ENCODE results near the gene DNASE1.

The DNASE1 gene

DNA sequence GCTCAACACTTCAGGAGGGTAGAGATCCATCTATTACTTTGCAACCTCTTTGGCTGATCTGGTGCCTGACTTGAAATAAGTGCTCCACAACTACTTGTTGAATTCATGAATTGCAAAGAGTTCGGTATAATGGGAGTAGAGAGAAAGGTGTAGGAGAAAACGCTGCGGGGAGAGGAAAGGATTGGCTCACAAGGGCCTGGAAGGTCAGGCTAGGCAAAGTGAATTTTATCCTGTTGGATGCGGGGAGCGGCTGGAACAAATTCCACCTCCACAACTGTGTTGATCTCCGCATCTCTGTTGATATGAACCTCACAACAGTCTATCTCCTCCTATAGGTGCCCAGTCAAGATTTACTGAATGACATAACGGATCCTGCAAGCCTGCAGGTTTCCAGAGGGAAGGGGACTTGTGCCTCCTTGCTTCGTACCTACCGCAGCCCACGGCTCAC, 43.8 kb upstream of the DNASE1 start:
- DNase-seq (ENCODE audit: extremely low read depth, low read depth) = no peak
- TF ChIP-seq, protein P1, sequence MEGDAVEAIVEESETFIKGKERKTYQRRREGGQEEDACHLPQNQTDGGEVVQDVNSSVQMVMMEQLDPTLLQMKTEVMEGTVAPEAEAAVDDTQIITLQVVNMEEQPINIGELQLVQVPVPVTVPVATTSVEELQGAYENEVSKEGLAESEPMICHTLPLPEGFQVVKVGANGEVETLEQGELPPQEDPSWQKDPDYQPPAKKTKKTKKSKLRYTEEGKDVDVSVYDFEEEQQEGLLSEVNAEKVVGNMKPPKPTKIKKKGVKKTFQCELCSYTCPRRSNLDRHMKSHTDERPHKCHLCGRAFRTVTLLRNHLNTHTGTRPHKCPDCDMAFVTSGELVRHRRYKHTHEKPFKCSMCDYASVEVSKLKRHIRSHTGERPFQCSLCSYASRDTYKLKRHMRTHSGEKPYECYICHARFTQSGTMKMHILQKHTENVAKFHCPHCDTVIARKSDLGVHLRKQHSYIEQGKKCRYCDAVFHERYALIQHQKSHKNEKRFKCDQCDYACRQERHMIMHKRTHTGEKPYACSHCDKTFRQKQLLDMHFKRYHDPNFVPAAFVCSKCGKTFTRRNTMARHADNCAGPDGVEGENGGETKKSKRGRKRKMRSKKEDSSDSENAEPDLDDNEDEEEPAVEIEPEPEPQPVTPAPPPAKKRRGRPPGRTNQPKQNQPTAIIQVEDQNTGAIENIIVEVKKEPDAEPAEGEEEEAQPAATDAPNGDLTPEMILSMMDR (IDR thresholded peaks at IDR 0.05; ENCODE audit: low read depth, low read length, missing control alignments) = no peak
- peak overlapping the region; percentile 74 for H3K4me3 ChIP-seq (replicated peaks; ENCODE audit: low read depth, low read length)

DNA sequence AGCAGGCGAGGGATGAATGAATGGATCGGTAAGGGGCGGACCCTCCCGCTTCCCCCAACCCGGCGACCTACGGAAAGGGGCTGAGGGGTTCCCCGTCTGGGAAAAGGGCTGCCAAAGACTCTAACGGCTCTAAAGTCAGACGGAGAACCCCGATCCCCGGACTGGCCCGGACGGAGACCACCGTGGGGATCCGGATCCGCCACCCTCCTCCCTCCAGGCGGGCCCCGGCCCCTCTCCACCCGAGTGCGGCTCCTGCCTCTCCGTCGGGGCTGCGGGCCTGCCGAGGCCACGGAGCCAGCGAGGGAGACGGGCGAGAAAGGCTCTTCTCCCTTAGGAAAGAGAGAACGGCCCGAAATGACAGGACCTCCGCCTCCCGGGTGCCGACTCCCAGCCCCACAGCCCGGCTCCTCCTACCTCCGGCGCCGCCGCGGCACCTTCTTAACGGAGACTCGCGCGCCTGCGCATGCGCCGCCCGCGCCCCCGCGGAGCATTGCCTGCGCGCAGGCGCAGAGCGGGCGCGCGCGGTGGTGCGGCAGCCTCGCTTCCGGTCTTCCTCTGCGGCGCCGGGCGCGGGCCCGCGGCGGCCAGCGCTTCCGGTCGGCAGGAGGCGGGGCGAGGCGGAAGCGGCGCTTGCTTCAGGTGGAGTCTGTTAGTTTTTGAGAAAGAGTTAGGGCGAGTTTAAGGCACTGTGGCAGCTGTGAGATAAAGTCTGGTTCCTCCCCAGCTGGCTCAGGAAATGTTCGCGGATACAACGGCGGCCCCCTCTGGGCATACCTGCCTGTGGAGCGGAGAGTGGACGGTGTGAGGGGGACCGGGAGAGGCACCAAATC, 43.1 kb upstream of the DNASE1 start, which contains the start of gene SLX4:
Gene SLX4 (minus strand): TSS at position 461 of the 830 bp plus-strand sequence. CDS start 2,642 bp downstream, outside the sequence.
- DNase-seq (ENCODE audit: extremely low read depth, low read depth) = peak; percentile 36
- peak within 1 kb of the TSS; percentile 74 for H3K4me3 ChIP-seq (replicated peaks; ENCODE audit: low read depth, low read length)
- TF ChIP-seq, protein P1 (IDR thresholded peaks at IDR 0.05; ENCODE audit: low read depth, low read length, missing control alignments) = no peak

DNA sequence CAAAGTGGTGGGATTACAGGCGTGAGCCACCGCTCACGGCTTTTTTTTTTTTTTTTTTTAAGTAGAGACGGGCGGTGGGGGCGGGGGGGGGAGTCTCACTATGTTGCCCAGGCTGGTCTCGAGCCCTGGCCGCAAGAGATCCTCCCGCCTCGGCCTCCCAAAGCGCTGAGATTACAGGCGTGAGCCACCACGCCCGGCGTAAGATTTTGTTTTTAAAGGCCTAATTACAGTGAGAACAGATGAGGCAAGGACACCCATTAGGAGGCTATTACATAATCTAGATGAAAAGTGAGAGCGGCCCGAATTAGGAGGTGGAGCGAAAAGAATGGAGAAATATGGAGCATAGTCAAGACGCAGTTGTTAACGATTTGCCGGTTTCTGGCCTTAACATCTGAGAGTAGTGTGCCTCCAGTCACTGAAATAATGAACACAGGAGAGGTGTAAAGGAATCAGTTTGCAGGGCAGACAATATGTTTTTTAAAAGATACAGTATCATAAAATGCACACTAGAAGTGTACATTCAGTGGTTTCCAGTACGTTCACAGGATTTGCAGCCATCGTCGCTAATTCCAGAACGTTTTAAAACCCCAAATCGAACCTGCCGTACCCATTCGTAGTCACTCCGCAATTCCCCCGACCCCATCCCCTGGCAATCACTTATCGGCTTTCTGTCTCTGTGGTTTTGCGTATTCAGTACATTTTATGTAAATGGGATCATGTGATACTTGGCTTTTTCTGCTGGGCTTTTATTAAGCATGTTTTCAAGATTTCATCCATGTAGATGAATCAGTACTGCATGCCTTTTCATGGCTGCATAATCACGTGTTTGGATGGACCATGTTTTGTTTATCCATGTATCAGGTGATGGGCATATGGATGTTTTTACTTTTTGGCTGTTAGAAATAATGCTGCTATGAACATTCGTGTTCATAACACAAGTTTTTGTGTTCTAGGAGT, 41.7 kb upstream of the DNASE1 start:
- TF ChIP-seq, protein P1 (IDR thresholded peaks at IDR 0.05; ENCODE audit: low read depth, low read length, missing control alignments) = no peak

DNA sequence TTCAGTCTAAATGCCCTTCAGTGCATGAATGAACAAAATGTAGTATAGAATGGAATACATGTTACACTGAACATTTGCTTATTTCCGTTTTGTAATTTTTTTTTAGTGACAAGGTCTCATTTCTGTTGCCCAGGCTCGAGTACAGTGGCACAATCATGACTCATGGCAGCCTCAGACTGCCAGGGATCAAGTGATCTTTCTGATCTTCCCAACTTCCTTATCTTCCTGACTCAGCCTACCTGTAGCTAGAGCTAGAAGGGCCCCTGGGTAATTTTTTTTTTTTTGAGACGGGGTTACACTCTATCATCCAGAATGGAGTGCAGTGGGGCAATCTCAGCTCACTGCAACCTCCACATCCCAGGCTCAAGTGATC, 35.7 kb upstream of the DNASE1 start:
- DNase-seq (ENCODE audit: extremely low read depth, low read depth) = no peak
- TF ChIP-seq, protein P1 (IDR thresholded peaks at IDR 0.05; ENCODE audit: low read depth, low read length, missing control alignments) = no peak
- no peak overlapping the region for H3K4me3 ChIP-seq (replicated peaks; ENCODE audit: low read depth, low read length)

More for the DNA sequence above, 41.7 kb upstream of the DNASE1 start:
- peak overlapping the region; percentile 74 for H3K4me3 ChIP-seq (replicated peaks; ENCODE audit: low read depth, low read length)
- no peak for DNase-seq (ENCODE audit: extremely low read depth, low read depth)

DNA sequence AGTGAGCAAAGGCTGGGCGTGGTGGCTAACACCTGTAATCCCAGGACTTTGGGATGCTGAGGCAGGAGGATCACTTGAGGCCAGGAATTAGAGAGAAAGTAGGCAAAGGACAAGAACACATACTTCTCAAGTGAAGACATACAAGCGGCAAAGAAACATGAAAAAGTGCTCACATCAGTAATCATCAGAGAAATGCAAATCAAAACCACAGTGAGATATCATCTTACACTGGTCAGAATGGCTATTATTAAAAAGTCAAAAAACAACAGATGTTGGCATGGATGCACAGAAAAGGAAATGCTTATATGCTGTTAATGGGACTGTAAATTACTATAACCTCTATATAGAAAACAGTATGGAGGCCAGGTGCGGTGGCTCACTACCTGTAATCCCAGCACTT, 30.8 kb upstream of the DNASE1 start:
- no peak overlapping the region for H3K4me3 ChIP-seq (replicated peaks; ENCODE audit: low read depth, low read length)
- TF ChIP-seq, protein P1 (IDR thresholded peaks at IDR 0.05; ENCODE audit: low read depth, low read length, missing control alignments) = no peak
- DNase-seq (ENCODE audit: extremely low read depth, low read depth) = no peak

DNA sequence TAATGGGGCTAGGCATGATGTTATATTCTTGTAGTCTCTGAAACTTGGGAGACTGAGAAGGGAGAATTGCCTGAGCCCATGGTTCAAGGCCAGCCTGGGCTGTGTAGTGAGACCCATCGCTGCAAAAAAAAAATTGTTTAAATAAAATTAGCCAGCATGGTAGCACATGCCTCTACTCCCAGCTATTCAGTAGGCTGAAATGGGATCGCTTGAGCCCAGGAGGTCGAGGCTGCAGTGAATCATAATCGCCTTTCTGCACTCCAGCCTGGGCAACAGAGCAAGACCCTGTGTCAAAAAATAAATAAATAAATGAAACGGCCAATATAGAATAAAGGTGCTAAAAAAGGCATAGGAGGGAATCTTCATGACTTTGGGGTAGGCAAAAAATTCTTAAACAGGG, 29.2 kb upstream of the DNASE1 start:
- TF ChIP-seq, protein P1 (IDR thresholded peaks at IDR 0.05; ENCODE audit: low read depth, low read length, missing control alignments) = no peak
- H3K4me3 ChIP-seq (replicated peaks; ENCODE audit: low read depth, low read length) = no peak overlapping the region
- no peak for DNase-seq (ENCODE audit: extremely low read depth, low read depth)
